ENCODE results near the gene ATP13A1. TPM values are rescaled to one million over a fixed set of nuclear protein-coding genes. Genes with fewer than 3 reads are reported as not detected.
"Not testable (repeated sequence)": the region's sequence is repeated elsewhere in the genome, so short reads cannot be mapped to it uniquely, and the experiment has no call there.

The ATP13A1 gene
- polyA plus RNA-seq, 3 donors: 16.9 to 106 (median 21.9) TPM

DNA sequence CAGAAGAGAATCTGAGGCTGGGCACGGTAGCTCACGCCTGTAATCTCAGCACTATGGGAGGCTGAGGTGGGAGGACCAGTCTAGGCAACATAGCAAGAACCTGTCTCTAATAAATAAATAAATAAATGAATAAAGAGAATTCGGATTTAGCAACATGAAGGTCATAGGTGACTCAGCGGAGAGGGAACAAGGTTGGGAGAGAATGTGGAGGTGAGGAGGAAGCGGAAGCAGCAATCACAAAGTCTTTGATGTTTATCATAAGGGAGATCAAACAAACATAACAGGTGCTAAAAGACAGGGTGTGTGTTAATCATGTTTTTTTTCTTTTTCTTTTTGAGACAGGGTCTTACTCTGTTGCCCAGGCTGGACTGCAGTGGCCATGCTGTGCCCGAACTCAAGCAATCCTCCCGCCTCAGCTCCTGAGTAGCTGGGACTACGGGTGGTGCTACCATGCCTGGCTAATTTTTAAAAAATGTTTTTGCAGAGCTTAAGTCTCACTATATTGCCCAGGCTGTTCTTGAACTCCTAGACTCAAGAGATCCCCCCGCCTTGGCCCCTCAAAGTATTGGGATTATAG, 61.3 kb downstream of the ATP13A1 start:
- H3K4me1 Mint-ChIP-seq: no peaks in the 10 kb centered on the region
- no peaks in the 10 kb centered on the region for H3K9me3 Mint-ChIP-seq
- no peak overlapping the region for H3K4me3 Mint-ChIP-seq
- no peaks in the 10 kb centered on the region for H3K4me1 ChIP-seq (ENCODE audit: control insufficient read depth in 1 of 2, insufficient read depth in 2 of 2, low read length in 2 of 2)
- H3K27ac ChIP-seq (ENCODE audit: low read depth in 1 of 2, low read length in 2 of 2): no peak overlapping the region
- DNase-seq: no peak
- H3K36me3 Mint-ChIP-seq: no peaks in the 10 kb centered on the region
- no peaks in the 10 kb centered on the region for H3K79me2 ChIP-seq (ENCODE audit: insufficient read depth, low read length)
- no peaks in the 10 kb centered on the region for H3K9me3 ChIP-seq (replicated peaks in 1 of 2; ENCODE audit: control insufficient read depth in 1 of 2, insufficient read depth in 1 of 2, low read length in 2 of 2)
- no peak overlapping the region for H3K4me2 ChIP-seq (replicated peaks; ENCODE audit: extremely low read depth, low read length, poor library complexity, severe bottlenecking)
- H3K9ac ChIP-seq (ENCODE audit: insufficient read depth, low read length, poor library complexity, severe bottlenecking): no peak overlapping the region
- H2AFZ ChIP-seq (ENCODE audit: insufficient read depth, low read depth, low read length, poor library complexity, severe bottlenecking): no peak overlapping the region
- no peak overlapping the region for H3K4me3 ChIP-seq (replicated peaks in 1 of 3; ENCODE audit: low read depth in 2 of 3, low read length in 3 of 3)
- H3K27ac Mint-ChIP-seq: no peak overlapping the region
- WGBS (ENCODE audit: insufficient coverage): 93% methylated on average over 5 of the region's 9 CpGs
- no peaks in the 10 kb centered on the region for H4K20me1 ChIP-seq (ENCODE audit: insufficient read depth, low read length)
- TF ChIP-seq, protein P1, sequence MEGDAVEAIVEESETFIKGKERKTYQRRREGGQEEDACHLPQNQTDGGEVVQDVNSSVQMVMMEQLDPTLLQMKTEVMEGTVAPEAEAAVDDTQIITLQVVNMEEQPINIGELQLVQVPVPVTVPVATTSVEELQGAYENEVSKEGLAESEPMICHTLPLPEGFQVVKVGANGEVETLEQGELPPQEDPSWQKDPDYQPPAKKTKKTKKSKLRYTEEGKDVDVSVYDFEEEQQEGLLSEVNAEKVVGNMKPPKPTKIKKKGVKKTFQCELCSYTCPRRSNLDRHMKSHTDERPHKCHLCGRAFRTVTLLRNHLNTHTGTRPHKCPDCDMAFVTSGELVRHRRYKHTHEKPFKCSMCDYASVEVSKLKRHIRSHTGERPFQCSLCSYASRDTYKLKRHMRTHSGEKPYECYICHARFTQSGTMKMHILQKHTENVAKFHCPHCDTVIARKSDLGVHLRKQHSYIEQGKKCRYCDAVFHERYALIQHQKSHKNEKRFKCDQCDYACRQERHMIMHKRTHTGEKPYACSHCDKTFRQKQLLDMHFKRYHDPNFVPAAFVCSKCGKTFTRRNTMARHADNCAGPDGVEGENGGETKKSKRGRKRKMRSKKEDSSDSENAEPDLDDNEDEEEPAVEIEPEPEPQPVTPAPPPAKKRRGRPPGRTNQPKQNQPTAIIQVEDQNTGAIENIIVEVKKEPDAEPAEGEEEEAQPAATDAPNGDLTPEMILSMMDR (IDR thresholded peaks at IDR 0.05): no peak
- peaks cover 0 to 3% (median 0%) of the 10 kb centered on the region in 3 donors for H3K27me3 Mint-ChIP-seq (ENCODE audit: low read depth in 3 of 3)
- intact Hi-C loops (cut with micrococcal nuclease): no loop called here
- no peaks in the 10 kb centered on the region for H3K36me3 ChIP-seq (replicated peaks in 1 of 2; ENCODE audit: control insufficient read depth in 1 of 2, insufficient read depth in 2 of 2, low read length in 2 of 2)
- no peaks in the 10 kb centered on the region for H3K27me3 ChIP-seq (ENCODE audit: control insufficient read depth in 2 of 2, insufficient read depth in 2 of 2, low read length in 2 of 2)

DNA sequence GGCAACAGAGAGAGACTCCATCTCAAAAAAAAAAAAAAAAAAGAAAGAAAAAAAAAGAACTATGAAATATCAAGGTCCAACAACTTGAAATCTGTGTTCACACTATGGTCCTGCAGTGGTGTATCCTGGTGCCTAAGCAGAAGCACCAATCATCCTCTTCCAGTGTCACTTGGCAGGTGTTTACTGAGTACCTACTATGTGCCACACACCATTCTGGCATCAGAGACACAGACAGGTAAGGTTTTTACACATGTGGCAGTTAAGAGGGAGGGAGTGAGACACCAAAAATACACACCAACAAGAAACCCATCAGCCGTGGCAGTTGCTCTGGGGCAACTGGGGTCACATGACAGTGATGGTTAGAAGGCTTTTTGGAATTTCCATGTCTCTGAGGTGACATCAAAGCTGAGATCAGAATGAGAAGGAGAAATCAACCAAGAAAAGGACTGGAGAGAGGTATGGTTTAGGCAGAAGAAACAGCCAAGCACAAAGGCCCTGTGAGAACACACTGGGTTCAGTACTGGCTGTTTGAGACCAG, 62.6 kb downstream of the ATP13A1 start:
- no peak overlapping the region for H3K4me3 Mint-ChIP-seq
- intact Hi-C loops (cut with micrococcal nuclease): no loop called here

DNA sequence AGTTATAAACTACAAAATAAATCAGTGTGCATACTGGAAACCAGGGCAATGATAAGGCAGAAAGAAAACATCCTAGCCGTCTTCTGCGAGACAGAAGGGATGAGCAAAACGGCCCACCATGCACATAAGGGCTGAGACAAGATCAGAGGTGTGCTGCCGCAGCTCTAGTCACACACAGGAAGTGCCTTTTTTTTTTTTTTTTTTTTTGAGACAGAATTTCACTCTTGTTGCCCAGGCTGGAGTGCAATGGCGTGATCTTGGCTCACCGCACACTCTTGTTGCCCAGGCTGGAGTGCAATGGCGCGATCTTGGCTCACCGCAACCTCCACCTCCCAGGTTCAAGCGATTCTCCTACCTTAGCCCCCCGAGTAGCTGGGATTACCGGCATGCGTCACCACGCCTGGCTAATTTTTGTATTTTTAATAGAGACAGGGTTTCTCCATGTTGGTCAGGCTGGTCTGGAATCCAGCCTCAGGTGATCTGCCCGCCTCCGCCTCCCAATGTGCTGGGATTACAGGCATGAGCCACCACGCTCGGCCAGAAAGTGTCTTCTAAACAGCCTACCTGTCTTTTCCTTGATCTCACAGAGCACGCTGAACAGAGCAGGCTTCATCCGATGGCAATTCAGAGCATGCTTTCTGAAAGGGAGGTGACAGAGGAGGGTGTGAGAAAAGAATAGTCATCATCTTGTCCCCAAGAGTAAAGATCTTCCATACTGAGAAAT, 64.6 kb downstream of the ATP13A1 start:
- Mint-ChIP-seq H3K4me1 (peaks cover 11% of the 10 kb centered on the region), H3K27ac (peak overlapping the region in 1 of 7 donors; percentile 47)
- H3K36me3 Mint-ChIP-seq; H3K27me3 Mint-ChIP-seq (ENCODE audit: low read depth in 3 of 3); H3K9me3 Mint-ChIP-seq; H3K27ac ChIP-seq (ENCODE audit: low read depth in 1 of 2, low read length in 2 of 2); DNase-seq; H3K79me2 ChIP-seq (ENCODE audit: insufficient read depth, low read length); H3K27me3 ChIP-seq (ENCODE audit: control insufficient read depth in 2 of 2, insufficient read depth in 2 of 2, low read length in 2 of 2); H3K9ac ChIP-seq (ENCODE audit: insufficient read depth, low read length, poor library complexity, severe bottlenecking); H3K36me3 ChIP-seq (replicated peaks in 1 of 2; ENCODE audit: control insufficient read depth in 1 of 2, insufficient read depth in 2 of 2, low read length in 2 of 2); intact Hi-C loops (cut with micrococcal nuclease); H3K4me3 ChIP-seq (replicated peaks in 1 of 3; ENCODE audit: low read depth in 2 of 3, low read length in 3 of 3); H3K4me2 ChIP-seq (replicated peaks; ENCODE audit: extremely low read depth, low read length, poor library complexity, severe bottlenecking); H2AFZ ChIP-seq (ENCODE audit: insufficient read depth, low read depth, low read length, poor library complexity, severe bottlenecking); H3K9me3 ChIP-seq (replicated peaks in 1 of 2; ENCODE audit: control insufficient read depth in 1 of 2, insufficient read depth in 1 of 2, low read length in 2 of 2); H3K4me3 Mint-ChIP-seq; H4K20me1 ChIP-seq (ENCODE audit: insufficient read depth, low read length): not testable (repeated sequence)
- 94% methylated on average over 6 of the region's 20 CpGs for WGBS (ENCODE audit: insufficient coverage)
- peaks cover 12 to 13% of the 10 kb centered on the region in 2 donors for H3K4me1 ChIP-seq (ENCODE audit: control insufficient read depth in 1 of 2, insufficient read depth in 2 of 2, low read length in 2 of 2)

More for the DNA sequence above, 62.6 kb downstream of the ATP13A1 start:
- TF ChIP-seq, protein P1 (IDR thresholded peaks at IDR 0.05): no peak
- no peak overlapping the region for H3K27ac Mint-ChIP-seq
- no peaks in the 10 kb centered on the region for H3K79me2 ChIP-seq (ENCODE audit: insufficient read depth, low read length)
- H3K9ac ChIP-seq (ENCODE audit: insufficient read depth, low read length, poor library complexity, severe bottlenecking): no peak overlapping the region
- no peak overlapping the region for H3K27ac ChIP-seq (ENCODE audit: low read depth in 1 of 2, low read length in 2 of 2)
- no peak overlapping the region for H3K4me3 ChIP-seq (replicated peaks in 1 of 3; ENCODE audit: low read depth in 2 of 3, low read length in 3 of 3)
- no peaks in the 10 kb centered on the region for H3K4me1 Mint-ChIP-seq
- H3K36me3 Mint-ChIP-seq: no peaks in the 10 kb centered on the region
- no peaks in the 10 kb centered on the region for H3K9me3 ChIP-seq (replicated peaks in 1 of 2; ENCODE audit: control insufficient read depth in 1 of 2, insufficient read depth in 1 of 2, low read length in 2 of 2)
- no peaks in the 10 kb centered on the region for H3K27me3 ChIP-seq (ENCODE audit: control insufficient read depth in 2 of 2, insufficient read depth in 2 of 2, low read length in 2 of 2)
- H3K27me3 Mint-ChIP-seq (ENCODE audit: low read depth in 3 of 3): peaks cover 0 to 3% (median 0%) of the 10 kb centered on the region in 3 donors
- no peaks in the 10 kb centered on the region for H3K4me1 ChIP-seq (ENCODE audit: control insufficient read depth in 1 of 2, insufficient read depth in 2 of 2, low read length in 2 of 2)
- no peak overlapping the region for H2AFZ ChIP-seq (ENCODE audit: insufficient read depth, low read depth, low read length, poor library complexity, severe bottlenecking)
- H3K36me3 ChIP-seq (replicated peaks in 1 of 2; ENCODE audit: control insufficient read depth in 1 of 2, insufficient read depth in 2 of 2, low read length in 2 of 2): no peaks in the 10 kb centered on the region
- no peaks in the 10 kb centered on the region for H4K20me1 ChIP-seq (ENCODE audit: insufficient read depth, low read length)
- no peak overlapping the region for H3K4me2 ChIP-seq (replicated peaks; ENCODE audit: extremely low read depth, low read length, poor library complexity, severe bottlenecking)
- peak in 1 of 3 donors; percentile 23 for DNase-seq
- H3K9me3 Mint-ChIP-seq: no peaks in the 10 kb centered on the region
- WGBS (ENCODE audit: insufficient coverage): no CpG with 5 or more reads among the region's 1 CpG

Measured in CD14-positive monocyte (primary cell).